HG03469 (cell line): ENCODE data around the gene USH2A.

ENCODE experiments used
- ATAC-seq: cut with Tn5 transposase; IDR thresholded peaks from one replicate; pipeline ENCODE4 v1.9.1; 2021; ENCODE audit warnings: mild to moderate bottlenecking, moderate library complexity, moderate number of reproducible peaks; ENCODE audit not compliant: unreplicated experiment

Gene USH2A

DNA sequence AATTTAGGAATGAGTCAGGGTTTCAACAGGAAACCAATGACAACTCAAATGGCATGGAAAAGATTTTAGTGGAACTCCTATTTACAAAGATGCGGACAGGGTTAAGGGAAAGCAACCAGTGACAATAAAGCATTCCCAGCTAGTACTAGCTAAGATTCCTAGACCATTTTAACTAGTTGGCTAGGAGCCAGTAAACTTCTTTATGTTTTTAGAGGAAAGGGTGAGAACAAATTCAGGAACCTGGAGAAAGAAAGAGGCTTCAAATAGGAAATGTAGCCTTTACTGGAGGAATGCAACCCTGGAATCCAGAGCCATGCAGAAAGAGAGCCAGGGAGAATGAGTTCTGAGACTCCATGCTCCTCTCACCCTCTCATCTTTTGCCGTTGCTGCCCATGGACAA is 439.6 kb downstream of the USH2A start:
- no peak for ATAC-seq

DNA sequence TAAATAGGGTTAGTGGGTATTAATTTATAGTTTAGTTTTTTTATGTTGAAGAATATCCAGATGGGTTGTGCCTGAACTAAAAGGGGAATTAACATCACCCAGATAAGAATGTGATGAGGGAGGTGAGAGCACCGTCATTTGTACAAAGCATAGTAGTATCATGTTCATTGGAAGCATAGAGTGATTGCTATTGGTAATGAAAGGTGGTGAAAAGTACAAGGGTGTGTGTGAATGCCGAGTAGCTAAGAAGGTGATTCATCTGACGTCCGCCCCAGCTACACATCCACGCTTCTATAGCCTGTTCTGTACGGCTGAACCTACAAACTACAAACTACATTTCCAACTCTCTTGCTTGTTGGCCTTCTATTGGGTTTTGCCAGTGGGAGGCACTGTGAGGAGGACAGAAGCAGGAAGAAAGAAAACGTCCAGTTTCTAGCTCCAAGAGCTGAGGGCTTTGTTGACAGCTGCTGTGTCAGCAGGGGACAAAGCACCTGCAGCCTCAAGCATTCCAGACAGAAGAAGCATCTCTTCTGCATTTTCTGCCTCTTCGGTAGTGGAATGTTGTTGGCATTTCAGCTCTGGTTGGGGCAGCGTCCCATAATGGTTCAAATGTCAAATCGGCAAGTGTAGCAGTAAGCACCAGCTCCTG is 451.3 kb downstream of the USH2A start:
- no peak for ATAC-seq

DNA sequence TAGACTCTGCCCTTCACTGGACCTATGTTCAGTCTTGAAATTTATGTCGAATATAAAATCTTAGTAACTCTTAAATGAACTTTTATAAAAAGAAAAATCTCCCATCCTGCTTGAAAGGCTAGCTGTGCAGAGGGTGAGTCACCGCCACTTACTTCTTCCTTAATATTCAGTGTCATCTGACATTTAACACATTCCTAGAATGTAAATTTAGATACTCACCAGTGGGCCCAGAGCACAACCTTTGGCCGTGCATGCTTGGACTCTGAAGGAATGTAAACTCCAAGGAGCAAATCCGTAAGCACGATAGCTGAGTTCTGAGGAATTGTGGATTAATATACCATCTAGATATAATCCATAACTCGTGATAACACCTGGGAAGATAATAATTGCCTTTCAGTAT is 452.8 kb downstream of the USH2A start:
- ATAC-seq: no peak

DNA sequence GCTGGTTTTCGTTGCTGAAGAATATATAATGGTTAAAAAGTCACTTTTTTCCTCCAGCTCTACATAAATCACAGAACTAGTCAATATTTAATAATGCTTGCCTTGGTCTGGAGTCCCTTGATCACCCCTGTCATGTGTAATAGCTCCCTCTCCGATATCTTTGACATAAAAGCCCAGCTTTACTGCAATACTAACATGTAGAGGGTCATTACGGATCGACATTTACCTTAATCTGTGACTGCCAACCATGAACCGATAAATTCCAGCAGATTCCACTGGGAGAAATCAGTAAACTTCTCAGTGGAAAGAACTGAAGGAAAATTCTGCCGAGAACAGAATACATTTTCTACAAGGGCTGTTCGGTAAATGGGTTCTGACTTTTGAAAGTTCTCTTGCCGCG is 459.6 kb downstream of the USH2A start:
- ATAC-seq: no peak

DNA sequence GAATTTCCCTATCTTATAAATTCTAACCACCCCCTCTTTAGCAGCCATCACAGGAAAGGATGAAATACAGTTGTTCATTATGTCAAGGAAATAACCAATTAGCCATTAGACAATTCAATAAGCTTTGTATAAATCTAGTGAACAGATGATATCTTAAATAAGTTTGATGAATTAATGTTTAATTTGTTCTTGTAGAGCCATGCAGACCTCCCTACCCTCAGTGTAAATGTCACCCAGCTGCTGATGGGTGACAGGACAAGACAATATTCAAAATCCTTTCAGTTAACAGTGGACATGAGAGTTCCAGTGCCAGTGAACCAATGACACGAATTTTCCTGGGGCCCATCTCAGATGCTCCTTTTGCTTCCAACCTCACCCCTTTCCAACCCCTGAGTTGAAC is 460.2 kb downstream of the USH2A start:
- ATAC-seq: no peak

DNA sequence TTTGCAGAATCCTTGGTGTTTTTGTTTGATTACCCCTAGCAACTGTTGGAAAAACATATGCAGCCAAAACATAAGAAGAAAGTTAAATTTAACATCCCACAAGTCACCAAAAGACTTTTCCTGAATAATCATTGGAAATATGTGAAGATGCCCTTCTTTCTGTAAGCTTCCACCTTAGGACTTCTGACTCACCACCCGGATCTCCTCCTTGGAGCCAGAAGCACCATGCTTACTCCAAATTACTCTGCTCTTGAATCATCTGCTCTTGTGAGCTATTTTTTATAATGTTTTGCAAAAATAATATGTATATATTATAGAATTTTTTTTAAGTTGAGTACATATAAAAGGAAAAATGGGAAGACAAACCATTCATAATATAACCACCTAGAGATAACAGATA is 464.4 kb downstream of the USH2A start:
- ATAC-seq: no peak

DNA sequence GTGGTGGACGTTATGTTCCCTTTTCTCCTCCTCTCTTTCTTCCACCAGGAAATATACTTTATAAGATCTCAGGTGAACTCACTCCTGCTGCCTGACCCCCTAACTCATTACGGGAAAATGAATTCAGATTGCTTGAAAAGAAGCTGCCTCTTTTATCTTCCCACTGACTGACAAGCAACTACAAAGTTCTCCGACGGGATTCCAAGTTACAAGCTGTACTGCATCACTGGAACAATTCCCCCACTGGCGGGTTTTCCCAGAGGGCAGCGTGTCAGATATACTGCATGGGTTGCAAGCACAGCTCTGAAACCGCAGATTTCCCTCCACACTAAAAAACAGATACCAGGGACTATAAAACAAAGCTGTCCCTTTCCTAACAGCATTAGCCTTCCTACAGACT is 465.6 kb downstream of the USH2A start:
- ATAC-seq: no peak

DNA sequence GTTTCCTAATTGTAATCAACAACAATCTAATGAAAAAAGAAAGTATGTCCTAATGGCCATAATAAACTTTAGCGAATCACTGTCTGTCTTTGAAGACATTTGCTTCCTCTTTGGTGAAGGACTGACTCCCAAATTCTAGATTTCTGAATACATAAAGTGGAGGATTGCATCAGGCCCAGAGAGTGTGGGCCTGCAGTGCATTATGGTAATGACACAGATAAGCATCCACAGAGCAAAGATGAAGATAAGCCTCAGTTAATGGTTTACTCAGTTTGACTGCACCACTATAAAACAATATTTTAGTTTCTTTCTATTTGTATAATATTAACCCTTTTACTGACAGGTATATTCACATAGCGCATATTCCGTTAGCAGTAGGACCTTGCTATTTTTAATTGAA is 490.7 kb downstream of the USH2A start:
- no peak for ATAC-seq

DNA sequence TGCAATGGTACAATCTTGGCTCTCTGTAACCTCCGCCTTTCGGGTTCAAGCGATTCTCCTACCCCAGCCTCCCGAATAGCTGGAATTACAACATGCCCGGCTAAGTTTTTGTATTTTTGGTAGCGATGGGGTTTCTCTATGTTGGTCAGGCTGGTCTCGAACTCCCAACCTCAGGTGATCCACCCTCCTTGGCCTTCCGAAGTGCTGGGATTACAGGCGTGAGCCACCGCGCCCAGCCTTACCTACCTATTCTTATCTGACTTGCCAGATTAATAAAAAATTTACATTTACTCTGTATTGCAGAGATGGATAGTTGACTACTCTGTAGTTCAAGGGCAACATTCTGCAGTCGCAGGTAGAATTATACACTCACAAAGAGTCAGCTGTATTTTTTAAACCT is 496.6 kb downstream of the USH2A start:
- no peak for ATAC-seq

DNA sequence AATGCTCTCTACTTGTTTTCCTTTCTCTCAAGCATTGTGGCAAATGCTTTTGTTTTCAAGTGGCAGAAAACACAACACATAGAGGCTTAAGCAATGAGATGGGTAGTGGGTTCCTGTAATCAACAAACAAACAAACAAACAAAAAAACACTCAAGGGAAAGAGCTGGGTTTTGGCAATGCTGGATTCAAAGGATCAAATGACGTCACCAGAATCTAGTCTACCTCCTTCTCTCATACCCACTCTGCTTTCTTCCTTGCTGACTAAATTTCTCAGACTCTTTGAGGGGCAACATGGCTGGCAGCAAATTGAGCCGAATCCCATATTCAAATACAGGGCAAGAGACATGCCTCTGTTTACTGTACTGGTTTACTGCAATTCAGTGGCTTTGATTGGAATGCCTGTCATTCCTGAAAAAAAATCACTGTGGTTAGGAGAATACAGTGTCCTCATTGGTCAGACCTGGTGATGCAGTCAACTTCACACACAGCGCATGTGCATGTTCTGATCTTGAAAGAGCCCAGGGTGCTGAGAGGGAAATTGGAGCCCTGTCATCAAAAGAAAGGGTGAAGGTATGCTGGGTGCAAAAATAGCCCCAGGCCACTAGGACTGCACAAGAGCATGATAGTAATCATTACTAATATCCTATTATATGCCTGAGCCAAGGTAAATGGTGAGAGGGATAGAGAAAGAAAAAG is 500.0 kb downstream of the USH2A start:
- ATAC-seq: no peak

DNA sequence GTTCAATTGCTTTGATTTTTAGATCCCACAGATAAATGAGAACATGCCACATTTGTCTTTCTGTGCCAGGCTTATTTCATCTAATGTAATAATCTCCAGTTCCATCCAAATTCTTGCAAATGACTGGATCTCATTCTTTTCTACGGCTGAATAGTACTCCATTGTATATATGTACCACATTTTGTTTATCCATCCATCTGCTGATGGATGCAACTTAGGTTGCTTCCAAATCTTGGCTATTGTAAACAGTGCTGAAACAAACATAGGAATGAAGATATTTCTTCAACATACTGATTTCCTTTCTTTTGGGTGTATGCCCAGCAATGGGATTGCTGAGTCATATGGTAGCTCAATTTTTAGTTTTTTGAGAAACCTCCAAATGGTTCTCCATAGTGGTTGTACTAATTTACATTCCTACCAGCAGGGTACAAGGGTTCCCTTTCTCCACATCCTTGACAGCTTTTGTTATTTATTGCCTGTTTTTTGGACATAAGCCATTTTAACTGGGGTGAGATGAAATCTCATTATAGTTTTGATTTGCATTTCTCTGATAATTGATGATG is 511.8 kb downstream of the USH2A start:
- no peak for ATAC-seq

DNA sequence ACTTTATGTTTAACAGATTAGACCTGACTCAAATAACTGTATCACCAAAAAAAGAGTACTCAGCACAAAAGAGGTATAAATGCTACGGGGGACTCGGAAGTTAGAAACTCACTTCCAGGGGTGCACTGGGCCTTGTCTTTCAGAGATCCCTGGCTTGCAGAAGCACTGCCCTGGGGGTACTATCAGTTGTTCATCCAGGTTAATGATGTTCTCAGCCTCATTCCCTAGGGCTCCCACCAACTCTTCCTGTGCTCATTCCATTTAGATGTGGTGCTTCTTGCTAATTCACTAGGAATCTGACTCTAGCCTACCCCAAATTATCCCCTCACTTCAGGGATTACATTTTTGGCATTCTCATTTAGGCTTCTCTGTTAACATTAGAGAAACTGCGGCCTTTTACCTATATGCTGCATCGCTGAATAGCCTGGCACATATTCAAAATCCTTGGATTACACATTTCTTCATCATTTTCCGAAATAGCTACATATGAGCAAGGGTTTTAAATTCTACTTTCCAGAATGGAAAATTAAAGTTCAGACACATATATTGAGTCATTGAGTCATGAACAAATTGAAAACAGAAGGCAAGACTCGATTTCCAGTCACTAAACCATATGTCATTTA is 517.6 kb downstream of the USH2A start:
- ATAC-seq: no peak

DNA sequence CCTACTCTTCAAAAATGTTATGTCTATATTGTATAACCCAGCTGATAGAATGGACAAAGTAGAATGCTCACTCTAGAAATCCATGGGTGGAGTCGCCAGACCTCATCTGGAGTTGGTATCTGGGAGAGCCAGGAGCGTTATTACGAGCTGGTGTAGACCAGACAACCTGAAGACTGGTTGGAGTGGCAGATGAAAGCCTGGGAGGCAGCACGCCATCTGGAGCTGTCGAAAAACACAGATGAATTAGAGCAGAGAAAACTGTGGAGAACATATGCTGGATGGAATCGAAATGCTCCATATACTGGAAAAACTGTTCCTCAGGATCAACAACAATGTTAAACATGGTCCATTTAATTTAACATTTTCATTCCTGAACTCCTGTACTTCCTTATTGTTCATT is 522.6 kb downstream of the USH2A start:
- no peak for ATAC-seq

DNA sequence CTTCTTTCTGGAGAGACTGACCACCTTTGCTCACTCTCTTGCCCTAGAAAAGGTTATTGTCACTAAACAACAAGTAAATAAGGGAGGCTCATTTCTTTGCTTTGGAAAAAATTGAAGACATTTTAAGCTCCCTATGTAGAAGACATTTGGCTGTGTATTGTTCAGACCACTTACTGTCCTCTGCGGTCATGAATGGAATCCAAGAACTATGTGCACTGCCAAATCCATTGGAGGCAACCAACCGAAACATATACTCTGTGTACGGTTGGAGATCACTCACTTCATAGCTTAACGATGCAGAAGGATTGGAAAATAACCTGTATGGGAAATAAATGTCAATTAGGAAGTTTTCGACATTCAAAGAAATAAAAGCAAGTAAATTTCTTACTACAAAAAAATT is 523.3 kb downstream of the USH2A start:
- ATAC-seq: no peak

DNA sequence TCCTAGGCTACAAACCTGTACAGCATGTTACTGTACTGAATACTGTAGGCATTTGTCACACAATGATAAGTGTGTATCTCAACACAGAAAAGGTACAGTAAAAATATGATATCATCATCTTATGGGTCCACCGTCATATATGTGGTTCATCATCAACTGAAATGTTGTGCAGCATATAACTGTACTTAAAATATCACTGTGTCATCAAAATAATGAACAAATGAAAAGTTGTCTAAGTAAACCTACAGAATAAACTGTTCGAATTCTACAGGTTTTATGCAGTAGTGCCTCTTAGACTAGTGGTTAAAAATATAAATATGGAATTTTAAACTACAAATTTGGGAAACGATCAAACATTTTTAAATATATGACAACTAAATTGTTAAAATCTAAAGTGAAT is 527.4 kb downstream of the USH2A start:
- ATAC-seq: no peak

DNA sequence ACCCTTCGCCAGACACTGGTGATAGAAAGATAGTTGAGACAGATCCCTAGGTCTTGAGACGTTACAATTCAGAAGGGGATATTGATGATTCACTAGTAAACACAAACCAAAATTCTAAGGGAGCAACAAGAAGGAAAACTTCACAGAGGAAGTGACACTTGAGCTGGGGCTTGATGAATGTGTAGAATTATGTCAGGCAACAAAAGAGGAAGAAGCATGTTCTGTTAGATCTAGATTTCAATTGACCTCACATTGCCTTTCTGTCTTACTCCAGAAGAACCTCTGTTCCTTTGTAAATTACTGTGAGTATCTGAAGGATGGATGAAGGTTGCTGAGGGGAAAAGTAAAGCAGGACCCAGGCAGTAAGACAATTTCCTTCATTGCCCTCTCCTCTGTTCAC is 528.0 kb downstream of the USH2A start:
- no peak for ATAC-seq

DNA sequence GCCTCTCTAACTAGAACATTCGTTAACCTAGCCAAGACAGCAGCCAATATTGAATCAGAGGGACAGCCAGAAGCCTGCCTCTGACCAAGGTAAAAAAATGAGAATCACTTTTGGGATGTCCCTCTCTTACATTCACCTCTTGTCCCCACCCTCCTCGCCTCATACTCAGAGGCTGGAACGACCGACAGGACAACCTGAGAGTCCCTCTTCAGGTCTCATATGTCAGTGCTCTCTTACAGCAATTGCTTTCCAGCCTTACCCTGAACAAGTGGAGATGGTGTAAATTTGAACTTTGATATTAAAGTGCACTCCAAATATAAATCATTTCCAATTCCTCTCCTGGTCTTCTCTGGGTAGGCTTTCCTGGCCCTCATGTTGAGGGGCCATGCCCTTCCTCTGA is 528.6 kb downstream of the USH2A start:
- ATAC-seq: no peak

DNA sequence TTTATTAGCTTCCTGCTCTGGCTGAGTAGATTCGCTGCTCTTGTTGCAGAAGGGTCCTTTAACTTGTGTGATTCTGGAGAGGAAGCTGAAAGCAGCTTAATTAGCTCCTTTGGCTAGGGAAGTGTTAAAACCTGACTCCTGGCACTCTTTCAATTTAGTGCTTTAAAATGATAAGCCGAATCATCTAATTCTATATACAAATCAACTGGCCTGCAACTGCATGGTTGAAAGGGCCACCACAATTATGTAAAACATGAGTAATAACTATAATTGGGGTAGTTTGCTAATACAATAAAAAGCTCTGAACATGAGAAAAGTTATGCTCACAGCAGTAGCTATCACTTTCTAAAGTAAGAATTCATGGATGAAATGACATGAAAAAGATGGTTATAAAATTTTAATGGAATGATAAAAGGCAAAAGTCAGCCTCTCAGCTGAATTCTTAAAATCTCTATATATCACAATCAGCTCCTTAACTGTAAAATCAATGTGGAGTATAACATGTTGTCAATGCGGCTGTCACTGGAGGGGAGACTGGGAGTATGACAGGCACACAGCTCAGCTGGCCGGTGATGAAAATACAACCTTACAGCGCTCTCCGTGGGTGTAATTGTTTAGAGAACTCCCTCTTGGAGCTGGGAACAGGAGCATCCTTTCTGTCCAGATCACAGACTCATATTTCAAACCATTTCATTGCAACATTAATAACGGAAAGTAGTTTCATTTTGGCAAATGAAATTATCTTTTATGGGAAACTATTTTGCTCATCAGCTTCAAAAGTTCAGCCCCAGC is 531.8 kb downstream of the USH2A start:
- no peak for ATAC-seq

DNA sequence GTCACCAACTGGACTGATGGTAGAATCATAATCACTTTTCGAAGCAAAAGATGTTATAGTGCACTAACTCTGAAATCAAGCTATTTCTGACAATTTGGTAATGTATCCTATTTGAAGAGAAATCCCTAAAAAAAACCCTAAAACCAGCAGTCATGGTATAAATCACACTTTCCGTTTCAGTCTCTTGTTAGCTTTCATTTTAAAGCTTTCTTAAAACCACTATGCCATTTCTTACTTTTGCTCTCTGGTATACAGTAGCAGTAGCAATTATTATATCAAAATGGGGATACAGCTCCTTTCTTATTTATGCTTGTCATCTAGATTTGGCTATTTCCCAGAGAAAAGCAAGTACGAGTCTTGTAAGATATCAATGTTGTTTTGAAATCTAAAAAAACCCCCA is 532.8 kb downstream of the USH2A start:
- no peak for ATAC-seq

DNA sequence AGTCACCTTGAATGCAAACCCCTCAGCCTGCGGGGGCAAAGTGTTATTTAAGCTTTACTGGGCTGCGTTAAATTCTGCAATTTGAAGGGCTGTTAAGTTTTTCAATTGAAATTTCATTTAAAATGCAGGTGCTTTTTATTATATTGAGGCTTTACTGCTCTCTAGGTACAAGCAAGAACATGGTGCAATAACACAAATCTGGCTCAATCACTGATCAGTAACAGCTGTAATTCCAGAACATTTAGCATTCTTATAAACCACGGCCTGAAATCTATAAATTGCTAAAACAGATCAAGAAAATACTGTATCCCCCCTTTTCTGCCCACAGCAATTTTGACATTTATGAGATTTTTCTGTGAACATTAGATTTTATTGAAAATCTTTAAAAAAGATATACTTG is 533.4 kb downstream of the USH2A start:
- ATAC-seq: no peak

DNA sequence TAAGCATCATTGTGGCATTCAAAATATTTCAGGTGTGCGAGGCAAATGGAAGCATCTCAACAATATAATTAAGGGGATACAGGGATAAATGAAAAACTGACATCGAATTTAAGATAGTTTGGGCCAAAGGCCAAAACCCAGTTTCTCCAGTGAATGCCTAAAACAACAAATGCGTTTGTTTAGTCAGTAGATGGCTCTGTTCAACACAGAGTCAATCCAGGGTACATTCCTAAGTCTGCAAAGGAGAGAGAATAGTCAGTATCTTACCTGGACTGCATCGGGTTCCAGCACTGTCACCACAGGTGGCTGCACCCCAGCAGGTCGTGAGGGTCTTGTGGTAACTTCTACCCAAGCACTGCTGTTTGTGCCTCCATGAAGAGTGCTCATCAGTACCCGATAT is 535.1 kb downstream of the USH2A start:
- no peak for ATAC-seq
